K562 (cell line): ENCODE results near the gene ANKRD33. TPM values are rescaled to one million over a fixed set of nuclear protein-coding genes. Genes with fewer than 3 reads are reported as not detected.

ENCODE experiments used
- CREM ChIP-seq: IDR thresholded peaks from 2 replicates; pipeline ENCODE4 v1.6.1; 2014; ENCODE audit warnings: antibody characterized with exemption, low read depth
- DPF2 ChIP-seq: fragments of 450-650 bp; IDR thresholded peaks from 2 replicates; pipeline ENCODE4 v1.6.1; 2016
- ELF1 ChIP-seq: fragments of 200-800 bp; sonication (Bioruptor generic); IDR thresholded peaks from 2 replicates; pipeline ENCODE4 v1.6.1; 2016; ENCODE audit warnings: missing genetic modification characterization, missing compliant biosample characterization
- ELF4 ChIP-seq: fragments of 450-650 bp; formaldehyde crosslinking; IDR thresholded peaks from 2 replicates; pipeline ENCODE4 v1.4.0; 2022; ENCODE audit warnings: missing genetic modification characterization
- ERF ChIP-seq: fragments of 450-650 bp; formaldehyde crosslinking; IDR thresholded peaks from 2 replicates; pipeline ENCODE4 v1.4.0; 2020; ENCODE audit warnings: mild to moderate bottlenecking, mixed read lengths
- ESRRB ChIP-seq: fragments of 250-450 bp; sonication (Bioruptor Pico); IDR thresholded peaks from 2 replicates; pipeline ENCODE4 v1.5.0; 2020; ENCODE audit warnings: mild to moderate bottlenecking, moderate library complexity, borderline replicate concordance
- FOSL1 ChIP-seq: fragments of 200-800 bp; sonication (Bioruptor generic); conservative IDR thresholded peaks from 2 replicates; pipeline ENCODE4 v1.6.1; 2016; ENCODE audit warnings: missing genetic modification characterization, missing compliant biosample characterization
- GABPB2 ChIP-seq: fragments of 250-450 bp; sonication (Bioruptor Pico); conservative IDR thresholded peaks from 2 replicates; pipeline ENCODE4 v1.5.1; 2021; ENCODE audit warnings: mild to moderate bottlenecking
- HDGF ChIP-seq: fragments of 450-650 bp; IDR thresholded peaks from 2 replicates; pipeline ENCODE4 v1.6.1; 2016
- HMGN3 ChIP-seq: IDR thresholded peaks from 2 replicates; pipeline ENCODE4 v1.6.1; 2011; ENCODE audit warnings: borderline replicate concordance, low read depth, mild to moderate bottlenecking, mixed read lengths, low read length; ENCODE audit not compliant: insufficient read length; ENCODE audit errors: extremely low read depth
- ILF3 ChIP-seq: fragments of 450-650 bp; IDR thresholded peaks from 2 replicates; pipeline ENCODE4 v1.6.1; 2018; ENCODE audit warnings: antibody characterized with exemption, mild to moderate bottlenecking, moderate library complexity, borderline replicate concordance
- ILK ChIP-seq: fragments of 450-650 bp; IDR thresholded peaks from 2 replicates; pipeline ENCODE4 v1.6.1; 2016; ENCODE audit warnings: missing genetic modification characterization, low read depth, mild to moderate bottlenecking, missing compliant biosample characterization, moderate library complexity, borderline replicate concordance
- JUN ChIP-seq, 2 experiments: sonication (generic) in 1 of 2; formaldehyde crosslinking in 1 of 2; IDR thresholded peaks; 2 replicates each; pipeline versions ENCODE4 v1.6.1 to v1.8.0; 2012 to 2022; ENCODE audit warnings: borderline replicate concordance in 2 of 2, mild to moderate bottlenecking in 2 of 2, improper control_type of control experiment in 1 of 2, low read depth in 1 of 2, low read length in 1 of 2, missing genetic modification reagents in 1 of 2
- JUND ChIP-seq, 2 experiments: IDR thresholded peaks; 2 replicates in 1 of 2; 3 replicates in 1 of 2; pipeline ENCODE4 v1.6.1; 2011; ENCODE audit warnings: borderline replicate concordance in 2 of 2, low read depth in 2 of 2, low read length in 2 of 2, improper control_type of control experiment in 1 of 2, missing biosample characterization in 1 of 2, missing genetic modification characterization in 1 of 2, missing genetic modification reagents in 1 of 2
- L3MBTL2 ChIP-seq: fragments of 450-650 bp; IDR thresholded peaks from 2 replicates; pipeline ENCODE4 v1.6.1; 2016; ENCODE audit warnings: mild to moderate bottlenecking, moderate library complexity
- MAFK ChIP-seq: IDR thresholded peaks from 2 replicates; pipeline ENCODE4 v1.6.1; 2011; ENCODE audit warnings: low read length, improper control_type of control experiment
- MYNN ChIP-seq, 2 experiments: sonication (generic); formaldehyde crosslinking in 1 of 2; IDR thresholded peaks; 2 replicates each; pipeline versions ENCODE4 v1.5.0 to v1.6.1; 2016 to 2020; ENCODE audit warnings: antibody characterized with exemption in 1 of 2, missing genetic modification reagents in 1 of 2
- NFIC ChIP-seq: fragments of 450-650 bp; IDR thresholded peaks from 2 replicates; pipeline ENCODE4 v1.6.1; 2017; ENCODE audit warnings: mild to moderate bottlenecking, inconsistent platforms
- RCOR1 ChIP-seq, 2 experiments: IDR thresholded peaks; 2 replicates each; pipeline ENCODE4 v1.6.1; 2012; ENCODE audit warnings: low read depth in 2 of 2, low read length in 2 of 2, borderline replicate concordance in 1 of 2, improper control_type of control experiment in 1 of 2
- TEAD1 ChIP-seq, 2 experiments: fragments of 450-650 bp in 1 of 2; sonication (generic) in 1 of 2; formaldehyde crosslinking; IDR thresholded peaks; 2 replicates each; pipeline versions ENCODE4 v1.4.0 to v1.8.0; 2020 to 2022; ENCODE audit warnings: mild to moderate bottlenecking in 2 of 2, missing genetic modification reagents in 1 of 2
- THAP7 ChIP-seq: fragments of 250-450 bp; sonication (Bioruptor Pico); IDR thresholded peaks from 2 replicates; pipeline ENCODE4 v1.5.0; 2021
- ZNF347 ChIP-seq: fragments of 450-650 bp; formaldehyde crosslinking; IDR thresholded peaks from 2 replicates; pipeline ENCODE4 v1.4.0; 2020; ENCODE audit warnings: low read depth, mild to moderate bottlenecking, moderate library complexity
- ZNF561 ChIP-seq: fragments of 450-650 bp; formaldehyde crosslinking; conservative IDR thresholded peaks from 2 replicates; pipeline ENCODE4 v1.4.0; 2020; ENCODE audit warnings: mild to moderate bottlenecking, moderate library complexity
- ZSCAN29 ChIP-seq: fragments of 450-650 bp; IDR thresholded peaks from 2 replicates; pipeline ENCODE4 v1.6.1; 2017
- ZSCAN32 ChIP-seq: fragments of 450-650 bp; formaldehyde crosslinking; IDR thresholded peaks from 2 replicates; pipeline ENCODE4 v1.4.0; 2020; ENCODE audit warnings: mild to moderate bottlenecking, moderate library complexity
- polyA plus RNA-seq, 8 experiments: library from polyadenylated mRNA; depleted of rRNA in 4 of 8; stranded (reverse) in 5 of 8; unstranded in 3 of 8; fragments of >200 nt; fragmentation: Nextera tagmentation in 2 of 8; fragmentation: Illumina TruSeq in 1 of 8; extraction: Ambion mirVana in 2 of 8; extraction: Trizol in 1 of 8; gene quantifications; 2 replicates each; pipeline versions ENCODE4 v1.2.1 to v1.2.3, GENCODE V29; 2011 to 2014; ENCODE audit warnings: inconsistent platforms in 1 of 8, missing spikeins in 1 of 8
- total RNA-seq, 7 experiments: library from RNA; depleted of rRNA in 6 of 7; stranded (reverse); fragments of >200 nt in 6 of 7; fragmentation: Illumina TruSeq in 2 of 7; extraction: Trizol in 2 of 7; gene quantifications; 2 replicates each; pipeline versions ENCODE4 v1.2.1 to v1.2.3, GENCODE V29; 2011 to 2021; ENCODE audit warnings: low replicate concordance in 1 of 7
- TF ChIP-seq, protein P1 (sequence below): fragments of 450-650 bp; IDR thresholded peaks from 2 replicates; pipeline ENCODE4 v1.6.1; 2016; ENCODE audit warnings: missing biosample characterization, missing genetic modification characterization
- TF ChIP-seq, protein P2 (sequence below): sonication (generic); formaldehyde crosslinking; IDR thresholded peaks from 2 replicates; pipeline ENCODE4 v1.8.0; 2022; ENCODE audit warnings: mild to moderate bottlenecking, low read depth, missing genetic modification reagents

ANKRD33 gene
- total and polyA plus RNA-seq, 9 of the 15 experiments (the other 6 are each of a cell fraction or from before 2014, with no cell fraction given), result 0.04 to 0.11 (median 0.07) TPM; not detected in 4

DNA sequence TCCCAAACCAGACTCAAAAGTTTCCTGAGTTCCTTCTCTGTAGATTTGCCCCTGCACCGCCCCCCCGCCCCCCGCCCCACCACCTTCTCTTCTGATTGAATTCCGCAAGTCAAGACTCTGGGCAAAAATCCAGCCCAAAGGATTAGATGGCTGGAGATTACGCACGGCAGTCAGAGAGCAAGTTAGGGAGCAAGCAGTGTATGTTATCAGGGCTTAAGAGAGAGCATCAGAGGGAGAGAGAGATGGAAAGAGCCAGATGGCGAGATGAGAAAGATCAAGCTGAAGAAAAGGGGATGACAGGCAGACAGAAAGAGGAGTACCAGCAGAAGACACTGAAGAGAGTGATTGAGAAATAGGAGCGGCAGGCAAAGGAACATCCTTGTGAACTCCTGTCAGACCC lies 13.9 kb upstream of the ANKRD33 start (continued):
- TF ChIP-seq MYNN (IDR thresholded peaks at IDR 0.05) (no peak), MYNN (CRISPR knock-in tag; IDR thresholded peaks at IDR 0.05) (no peak), HMGN3 (no peak), ELF1 (tag) (0 out of 2 replicates have a peak, but pooled peaks have one; percentile 34), L3MBTL2 (no peak), ZNF347 (CRISPR knock-in tag) (no peak), JUN (IDR thresholded peaks at IDR 0.05; ENCODE audit: borderline replicate concordance, low read depth, low read length) (no peak), JUN (CRISPR knock-in tag; IDR thresholded peaks at IDR 0.05; ENCODE audit: borderline replicate concordance) (no peak), RCOR1 (IDR thresholded peaks at IDR 0.05; ENCODE audit: borderline replicate concordance in 1 of 2, low read depth in 2 of 2, low read length in 2 of 2) (peak in 1 of 2 experiments; percentile 91; a peak in 2 of 4 replicates), ILK (tag) (no peak), CREM (no peak), FOSL1 (0 out of 2 replicates have a peak, but pooled peaks have one; percentile 1), DPF2 (0 out of 2 replicates have a peak, but pooled peaks have one; percentile 17), ILF3 (no peak), ZNF561 (CRISPR knock-in tag) (no peak), JUND (IDR thresholded peaks at IDR 0.05; ENCODE audit: borderline replicate concordance, low read depth, low read length) (0 out of 2 replicates have a peak, but pooled peaks have one; percentile 18), JUND (tag; IDR thresholded peaks at IDR 0.05; ENCODE audit: borderline replicate concordance, low read depth, low read length) (no peak; the same call in 2 of the 3 replicates), GABPB2 (CRISPR knock-in tag) (no peak), ELF4 (CRISPR knock-in tag) (peak; percentile 61; the same call in 1 of the 2 replicates), MAFK (no peak), HDGF (no peak), ZSCAN29 (no peak), THAP7 (CRISPR knock-in tag) (no peak), TEAD1 (CRISPR knock-in tag; IDR thresholded peaks at IDR 0.05) (peak in 1 of 2 experiments; percentile 53; a peak in 1 of 4 replicates), ERF (no peak), ZSCAN32 (CRISPR knock-in tag) (no peak), NFIC (peak; percentile 71), ESRRB (CRISPR knock-in tag) (no peak)
- TF ChIP-seq, protein P1, sequence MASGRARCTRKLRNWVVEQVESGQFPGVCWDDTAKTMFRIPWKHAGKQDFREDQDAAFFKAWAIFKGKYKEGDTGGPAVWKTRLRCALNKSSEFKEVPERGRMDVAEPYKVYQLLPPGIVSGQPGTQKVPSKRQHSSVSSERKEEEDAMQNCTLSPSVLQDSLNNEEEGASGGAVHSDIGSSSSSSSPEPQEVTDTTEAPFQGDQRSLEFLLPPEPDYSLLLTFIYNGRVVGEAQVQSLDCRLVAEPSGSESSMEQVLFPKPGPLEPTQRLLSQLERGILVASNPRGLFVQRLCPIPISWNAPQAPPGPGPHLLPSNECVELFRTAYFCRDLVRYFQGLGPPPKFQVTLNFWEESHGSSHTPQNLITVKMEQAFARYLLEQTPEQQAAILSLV (tag), result no peak
- TF ChIP-seq, protein P2, sequence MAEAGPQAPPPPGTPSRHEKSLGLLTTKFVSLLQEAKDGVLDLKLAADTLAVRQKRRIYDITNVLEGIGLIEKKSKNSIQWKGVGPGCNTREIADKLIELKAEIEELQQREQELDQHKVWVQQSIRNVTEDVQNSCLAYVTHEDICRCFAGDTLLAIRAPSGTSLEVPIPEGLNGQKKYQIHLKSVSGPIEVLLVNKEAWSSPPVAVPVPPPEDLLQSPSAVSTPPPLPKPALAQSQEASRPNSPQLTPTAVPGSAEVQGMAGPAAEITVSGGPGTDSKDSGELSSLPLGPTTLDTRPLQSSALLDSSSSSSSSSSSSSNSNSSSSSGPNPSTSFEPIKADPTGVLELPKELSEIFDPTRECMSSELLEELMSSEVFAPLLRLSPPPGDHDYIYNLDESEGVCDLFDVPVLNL (CRISPR knock-in tag), result no peak
